Medulla oblongata (tissue), 1 donor: ENCODE results near the gene LMX1B.

Source experiments
- DNase-seq: peaks from one replicate; pipeline ENCODE4 v3.0.0-alpha.2; 2015; ENCODE audit errors: extremely low spot score

The LMX1B gene

DNA sequence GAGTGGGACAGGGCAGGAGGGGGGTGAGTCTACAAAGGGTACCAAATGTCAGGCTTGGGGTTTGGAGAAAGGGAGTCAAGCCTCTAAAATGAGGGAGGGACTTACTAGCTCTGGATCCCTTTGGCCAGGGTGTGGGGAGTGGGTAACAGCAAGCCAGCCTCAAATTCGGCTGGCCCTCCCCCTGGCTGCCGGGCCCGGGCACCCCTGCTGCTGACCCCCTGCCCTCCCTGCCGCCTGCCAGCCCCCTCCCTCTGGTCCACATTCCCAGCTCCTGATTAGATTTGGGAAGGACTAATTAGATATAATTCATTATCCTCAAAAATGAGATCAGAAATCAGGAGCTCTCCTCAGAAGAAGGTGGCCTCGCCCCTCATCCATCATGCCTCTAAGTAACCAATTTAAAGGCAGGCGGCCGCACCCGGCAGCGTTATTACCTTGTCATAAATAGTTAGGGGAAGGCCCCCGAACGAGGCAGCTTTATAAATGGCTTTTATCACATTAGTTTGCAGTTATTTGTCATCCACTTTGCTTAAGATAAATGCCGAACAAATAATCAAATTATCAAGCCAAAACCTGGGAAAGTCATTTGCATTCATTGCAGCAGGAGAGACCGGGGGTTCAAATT, 44.6 kb downstream of the LMX1B start:
- DNase-seq = no peak

DNA sequence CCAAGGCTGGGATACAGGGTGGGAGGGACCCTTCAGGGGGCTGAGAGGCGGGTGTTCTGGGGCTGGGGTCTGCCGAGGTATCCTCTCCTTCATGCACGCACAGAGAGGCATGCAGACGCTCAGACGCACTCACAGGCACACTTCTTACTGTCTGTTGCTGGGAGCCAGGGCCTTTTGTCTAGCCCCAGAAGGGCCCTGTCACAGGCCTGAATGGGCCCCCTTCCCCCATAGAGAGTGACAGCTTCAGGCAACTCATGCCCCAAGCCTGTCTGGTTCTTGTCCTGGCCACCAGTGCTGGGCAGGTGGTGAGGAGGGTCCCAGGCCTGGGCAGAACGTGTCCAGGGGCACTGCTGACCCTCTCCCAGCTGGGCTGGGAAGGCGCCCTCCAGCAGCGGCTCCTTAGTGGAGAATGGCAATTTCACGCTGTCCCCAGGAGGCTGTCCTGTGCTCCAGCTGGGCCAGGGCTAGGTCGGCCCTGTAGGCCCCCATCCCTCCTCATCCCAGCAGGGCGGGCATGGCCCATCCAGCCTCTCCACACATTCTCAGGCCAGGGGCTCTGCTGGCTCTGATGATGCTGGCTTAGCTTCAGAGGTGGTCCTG, 45.3 kb downstream of the LMX1B start:
- DNase-seq = no peak

DNA sequence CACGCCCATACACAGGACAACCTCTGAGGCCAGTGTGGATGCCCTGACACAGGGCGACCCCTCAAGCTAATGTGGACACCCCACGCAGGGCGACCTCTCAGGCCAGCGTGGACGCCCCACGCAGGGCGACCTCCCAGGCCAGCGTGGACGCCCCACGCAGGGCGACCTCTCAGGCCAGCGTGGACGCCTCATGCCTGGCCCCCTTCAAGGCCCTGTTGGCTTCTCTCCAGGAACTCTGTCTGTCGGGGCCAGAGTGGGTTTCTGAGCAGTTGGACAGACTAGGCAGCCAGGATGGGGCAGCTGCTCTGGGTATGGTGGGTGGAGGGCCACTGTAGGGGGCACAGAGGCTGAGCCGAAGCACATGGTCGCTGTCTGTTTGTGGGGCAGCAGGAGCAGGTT, 47.4 kb downstream of the LMX1B start:
- no peak for DNase-seq

DNA sequence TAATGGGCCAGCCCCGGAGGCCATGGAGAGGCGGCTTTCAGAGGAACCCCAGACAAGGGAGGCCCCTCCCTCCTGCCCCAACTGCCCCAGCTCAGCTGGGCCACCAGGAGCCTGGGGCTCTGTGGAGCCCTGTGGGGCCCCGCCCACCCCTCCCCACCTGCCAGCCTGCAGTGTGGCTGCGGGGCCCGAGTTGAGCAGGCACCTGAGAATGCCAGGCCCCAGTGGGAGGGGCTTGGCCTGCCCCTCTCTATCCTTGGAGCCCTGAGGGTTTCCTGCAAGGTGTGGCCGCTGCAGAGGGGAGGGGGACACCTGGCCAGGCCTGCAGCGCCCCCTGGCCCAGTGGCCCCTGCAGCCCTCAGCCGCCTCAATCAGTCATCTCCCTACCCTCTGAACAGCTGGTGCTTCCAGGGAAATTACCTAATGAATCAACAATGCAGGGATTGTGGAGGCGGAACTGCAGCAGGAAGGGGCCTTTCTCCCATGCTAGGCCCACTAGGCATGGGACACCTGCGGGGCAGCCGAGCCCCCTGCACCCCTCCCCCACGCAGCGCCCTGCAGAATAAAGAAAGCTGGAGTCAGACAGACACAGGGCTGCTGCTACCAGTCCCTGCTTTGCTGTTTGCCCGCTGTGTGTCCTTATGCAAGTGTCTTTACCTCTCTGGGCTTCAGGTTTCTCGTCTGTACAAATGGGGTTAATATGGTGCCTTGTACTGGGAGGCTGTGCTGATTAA, 48.0 kb downstream of the LMX1B start:
- DNase-seq = no peak

DNA sequence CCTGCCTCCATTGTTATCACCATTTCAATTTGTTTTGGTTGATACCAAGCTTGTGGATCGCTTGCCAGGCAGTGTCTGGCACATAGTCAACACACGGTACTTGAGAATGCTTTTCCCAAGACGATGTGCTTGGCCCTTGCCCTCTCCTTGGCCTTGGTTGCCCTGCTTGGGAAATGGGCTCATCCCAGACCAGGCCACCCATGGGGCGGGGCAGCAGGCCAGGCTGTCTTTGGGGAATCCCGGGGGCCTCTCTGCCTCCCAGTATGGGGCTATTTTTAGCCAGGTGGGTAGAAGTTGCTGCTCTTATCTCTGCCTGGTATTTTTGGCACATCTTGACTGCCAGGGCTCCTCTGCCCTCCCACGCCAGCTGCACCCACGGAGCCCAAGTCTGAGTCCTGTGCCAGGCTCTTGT, 49.9 kb downstream of the LMX1B start:
- DNase-seq = no peak

DNA sequence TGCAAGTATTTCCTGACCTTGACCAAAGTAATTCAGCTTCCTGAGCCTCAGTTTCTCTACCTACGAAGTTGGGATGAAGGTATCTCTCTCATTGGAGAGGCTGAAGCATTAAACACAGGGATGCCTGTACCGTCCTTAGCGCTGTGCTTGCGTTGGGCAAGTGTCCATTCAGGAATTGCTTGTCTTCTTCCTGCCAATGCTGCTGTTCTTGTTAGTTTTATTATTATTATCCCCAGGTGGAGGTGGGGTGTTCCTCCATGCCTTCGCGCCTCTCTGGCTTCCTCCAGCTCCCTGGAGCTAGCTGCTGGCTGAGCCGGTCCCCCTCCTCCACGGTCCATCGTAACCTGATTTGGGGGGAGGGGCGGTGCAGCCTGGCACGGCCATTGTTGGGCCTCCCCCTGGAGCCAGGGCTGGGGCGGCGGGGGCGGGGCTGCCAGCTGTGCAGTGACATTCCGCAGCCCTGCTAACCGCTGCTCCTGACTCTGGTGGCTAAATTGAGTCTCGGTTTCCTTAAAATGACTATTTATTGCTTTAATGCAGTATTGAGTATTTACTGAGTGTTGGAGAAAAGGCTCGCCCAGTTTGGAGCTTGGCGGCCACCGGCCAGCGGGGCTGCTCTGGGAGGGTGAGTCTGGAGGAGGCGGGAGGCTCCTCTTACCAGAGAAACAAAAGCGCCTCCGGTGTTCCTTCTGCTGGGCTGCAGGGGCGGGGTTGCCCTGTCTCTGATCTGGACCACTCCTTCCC, 51.3 kb downstream of the LMX1B start:
- DNase-seq = no peak

DNA sequence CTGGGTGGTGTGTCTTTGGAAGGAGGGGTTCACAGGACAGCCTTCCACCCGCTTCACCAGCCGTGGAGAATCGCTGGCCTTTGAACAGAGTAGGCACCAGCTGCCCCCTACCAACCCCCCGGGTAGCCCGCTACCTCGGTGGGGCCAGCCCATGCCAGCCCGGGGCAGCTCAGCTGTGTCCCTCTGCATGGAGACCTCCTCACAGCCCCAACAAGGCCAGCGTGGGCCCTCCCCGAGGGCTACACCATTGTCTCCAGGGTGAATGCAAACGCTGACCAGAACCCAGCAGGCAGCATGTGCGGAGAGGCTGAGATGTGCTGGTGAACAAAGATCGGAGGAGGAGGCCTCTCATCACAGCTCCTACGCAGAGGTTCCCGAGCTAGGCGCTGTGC, 51.9 kb downstream of the LMX1B start:
- no peak for DNase-seq

DNA sequence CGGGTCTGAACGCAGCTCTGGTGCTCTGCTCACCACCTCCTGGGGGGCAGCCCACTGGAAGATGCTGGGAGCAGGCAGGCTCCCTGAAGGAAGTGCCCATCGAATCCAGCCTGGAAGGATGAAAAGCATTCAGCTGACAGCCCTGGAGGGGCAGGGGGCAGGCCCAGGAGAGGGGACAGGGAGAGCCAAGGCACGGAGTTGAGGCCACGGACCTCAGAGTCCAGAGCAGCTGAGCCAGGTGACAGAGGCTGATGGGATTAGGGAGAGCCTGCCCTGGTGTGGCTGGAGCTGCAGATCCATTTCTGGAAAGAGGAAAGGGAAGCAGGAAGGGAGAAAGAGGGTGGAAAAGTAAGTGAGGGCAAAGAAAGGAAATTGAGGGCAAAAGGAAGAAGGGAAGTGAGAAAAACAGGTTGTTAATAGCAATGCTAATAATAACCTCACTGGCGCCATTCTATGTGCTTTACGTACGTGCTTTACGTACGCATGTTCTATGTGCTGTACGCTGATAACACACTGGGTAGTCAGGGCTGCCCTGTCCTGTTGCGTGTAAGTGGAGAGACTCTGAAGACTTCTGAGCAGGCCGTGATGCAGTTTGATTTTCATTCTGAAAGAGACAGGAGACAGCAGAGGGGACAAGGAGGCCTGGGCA, 52.6 kb downstream of the LMX1B start:
- DNase-seq = no peak

DNA sequence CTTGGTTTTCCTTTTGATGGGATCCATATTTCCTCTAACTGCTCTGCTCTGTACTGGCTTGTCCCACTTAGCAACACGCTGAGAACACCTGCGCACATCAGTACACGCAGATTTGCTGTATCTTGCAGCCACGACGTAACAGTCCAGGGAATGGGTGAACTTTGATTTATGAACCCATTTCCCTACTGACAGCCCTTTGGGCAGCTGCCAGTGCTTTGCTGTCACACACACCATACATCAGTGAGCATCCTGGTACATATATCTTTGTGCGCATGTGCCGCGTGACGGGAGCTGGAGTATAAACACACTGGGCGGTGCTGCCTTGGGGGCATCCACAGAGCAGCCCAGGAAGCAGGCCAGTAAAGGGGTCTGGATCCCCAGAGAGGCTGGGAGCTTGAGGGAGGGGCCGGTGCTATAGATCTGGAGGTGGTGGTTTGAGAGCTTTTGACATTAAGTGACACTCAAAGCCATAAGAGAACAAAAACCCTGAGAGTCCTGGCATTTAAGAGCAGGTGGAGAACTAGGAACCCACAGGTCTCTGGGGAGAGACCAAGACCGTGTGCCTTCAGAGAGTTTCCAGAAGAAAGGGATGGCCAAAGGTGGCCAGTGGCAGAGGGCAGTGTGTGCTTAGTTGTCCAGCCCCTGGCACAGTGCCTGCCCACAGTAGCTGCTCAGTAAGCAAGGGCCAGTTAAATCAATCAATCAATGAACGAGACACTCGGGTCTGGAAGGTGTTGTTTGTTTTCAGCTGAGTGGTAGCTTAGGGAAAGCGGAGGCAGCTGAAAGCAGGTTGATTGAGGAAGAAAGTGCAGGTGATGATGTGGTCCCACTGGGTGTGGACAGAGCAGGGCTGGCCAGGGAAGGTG, 53.7 kb downstream of the LMX1B start:
- no peak for DNase-seq

DNA sequence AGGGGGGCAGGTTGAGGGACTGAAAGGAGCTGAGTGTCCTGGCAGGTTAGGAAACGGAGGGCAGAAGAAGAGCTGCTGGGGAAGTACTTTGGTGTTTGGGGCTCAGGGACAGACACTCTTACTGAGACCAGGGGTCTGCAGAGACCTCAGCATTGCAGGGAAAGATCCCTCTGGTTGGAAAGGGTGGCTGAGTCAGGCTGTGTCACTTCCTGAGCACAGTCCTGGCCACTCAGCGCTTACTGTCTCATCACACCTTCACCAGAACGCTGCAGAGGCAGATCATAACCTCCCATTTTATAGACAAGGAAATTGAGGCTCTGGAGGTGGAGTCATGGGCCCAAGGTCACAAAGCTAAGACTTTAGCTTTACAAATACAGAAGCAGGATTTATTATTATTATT, 54.3 kb downstream of the LMX1B start:
- no peak for DNase-seq

DNA sequence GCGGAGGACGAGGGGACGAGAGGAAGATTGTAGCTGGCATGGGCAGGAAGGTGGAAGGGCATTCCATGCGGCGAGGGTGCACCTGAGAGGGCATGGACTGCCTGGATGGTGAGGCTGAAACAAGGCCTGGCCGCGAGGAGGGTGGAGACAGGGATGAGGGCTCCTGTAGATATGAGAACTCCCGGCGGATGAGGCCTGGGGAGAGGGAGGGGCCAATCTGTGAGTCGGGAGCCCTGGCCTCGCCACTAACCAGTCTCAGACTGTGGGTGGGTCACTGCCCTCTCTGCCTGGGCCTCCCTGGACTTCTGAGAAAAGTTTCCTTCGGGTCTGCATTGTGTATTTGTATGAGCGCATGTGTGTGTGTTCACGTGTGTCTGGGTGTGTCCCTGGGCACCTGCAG, 55.4 kb downstream of the LMX1B start:
- DNase-seq = no peak

DNA sequence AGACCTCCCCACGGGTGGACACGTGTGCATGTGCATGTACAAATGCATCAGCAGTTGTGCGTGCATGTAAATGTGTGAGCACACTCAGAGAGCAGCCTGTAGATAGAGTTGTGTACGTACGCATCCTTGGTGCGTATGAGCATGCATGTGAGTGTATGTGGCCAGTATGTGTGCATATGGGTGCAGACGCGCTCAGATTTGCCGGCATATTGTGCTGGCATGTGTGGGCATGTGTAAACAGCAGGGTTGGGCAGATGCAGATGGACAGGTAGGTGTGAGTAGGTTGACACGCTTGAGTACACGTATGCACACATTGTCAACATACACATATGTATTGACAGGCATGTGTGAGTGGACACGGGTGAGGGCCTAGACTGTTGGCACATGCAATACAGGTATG, 56.5 kb downstream of the LMX1B start:
- no peak for DNase-seq

DNA sequence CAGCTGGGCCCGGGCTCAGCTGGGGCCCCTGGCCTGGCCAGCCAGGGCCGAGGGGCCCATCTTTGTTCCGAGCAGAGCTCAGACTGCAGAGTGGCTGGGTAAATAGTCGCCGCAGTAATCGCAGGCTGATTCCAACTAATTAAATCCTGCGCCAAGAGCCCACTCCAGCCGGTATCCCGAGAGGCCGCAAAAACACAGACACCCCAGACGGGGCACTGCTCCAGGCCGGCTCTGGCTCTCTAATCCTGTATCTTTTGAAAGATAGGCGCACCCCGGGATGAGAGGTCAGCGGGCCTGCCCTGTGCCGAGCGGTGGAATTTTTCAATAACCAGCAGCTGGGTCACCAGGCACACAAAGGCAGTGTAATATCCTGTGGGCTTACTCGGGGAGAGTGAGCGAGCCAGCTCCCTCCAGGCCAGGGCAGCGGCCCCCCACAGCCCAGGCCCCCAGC, 57.7 kb downstream of the LMX1B start:
- no peak for DNase-seq

DNA sequence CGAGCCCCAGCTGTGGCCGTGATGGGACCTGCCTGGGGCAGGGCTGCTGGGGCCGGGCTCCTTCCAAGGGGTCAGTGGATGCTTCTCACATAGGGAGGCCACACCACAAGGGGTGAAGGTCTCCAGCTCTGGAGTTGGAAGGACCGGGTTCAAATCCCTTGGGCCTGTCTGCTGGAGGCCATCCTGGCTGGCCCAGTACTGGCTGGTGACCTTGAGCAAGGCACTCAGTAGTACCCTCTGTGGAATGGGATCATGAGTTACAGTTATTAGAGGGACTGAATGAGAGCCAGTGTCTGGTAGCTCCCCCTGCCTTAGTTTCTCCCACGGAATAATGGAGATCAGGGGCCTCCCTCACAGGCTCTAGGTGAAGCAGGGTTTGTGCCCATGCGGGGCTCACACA, 58.3 kb downstream of the LMX1B start:
- no peak for DNase-seq

DNA sequence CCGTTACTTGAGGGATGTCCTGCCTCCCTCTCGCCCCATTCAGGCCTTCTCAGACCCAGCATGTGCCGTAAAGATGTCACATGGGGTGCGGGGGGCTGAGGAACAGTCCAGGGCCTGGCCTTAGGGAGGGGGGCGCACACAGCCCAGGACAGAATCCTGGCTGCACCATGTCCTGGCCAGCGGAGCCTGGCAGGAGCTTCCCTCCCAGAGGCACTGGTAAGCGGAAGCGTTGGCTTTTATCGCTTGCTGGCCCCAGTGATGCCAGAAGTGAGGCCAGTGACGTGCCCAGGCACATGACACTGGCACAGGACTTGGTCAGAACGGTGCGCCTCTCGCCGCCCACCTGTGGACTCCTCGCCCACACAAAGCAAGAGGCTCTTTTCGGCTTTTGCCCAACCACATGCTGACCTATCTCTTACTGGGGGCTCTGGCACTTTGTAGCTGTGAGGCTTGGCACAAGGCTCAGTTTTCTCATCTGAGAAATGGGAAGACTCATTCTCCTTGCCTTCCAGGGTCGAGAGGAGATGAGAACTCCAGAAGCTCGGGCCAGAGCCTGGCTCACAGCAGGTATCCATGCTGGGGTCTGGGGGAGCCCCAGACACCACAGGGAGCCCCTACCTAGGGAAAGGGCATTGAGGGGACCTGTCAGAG, 59.0 kb downstream of the LMX1B start:
- no peak for DNase-seq

DNA sequence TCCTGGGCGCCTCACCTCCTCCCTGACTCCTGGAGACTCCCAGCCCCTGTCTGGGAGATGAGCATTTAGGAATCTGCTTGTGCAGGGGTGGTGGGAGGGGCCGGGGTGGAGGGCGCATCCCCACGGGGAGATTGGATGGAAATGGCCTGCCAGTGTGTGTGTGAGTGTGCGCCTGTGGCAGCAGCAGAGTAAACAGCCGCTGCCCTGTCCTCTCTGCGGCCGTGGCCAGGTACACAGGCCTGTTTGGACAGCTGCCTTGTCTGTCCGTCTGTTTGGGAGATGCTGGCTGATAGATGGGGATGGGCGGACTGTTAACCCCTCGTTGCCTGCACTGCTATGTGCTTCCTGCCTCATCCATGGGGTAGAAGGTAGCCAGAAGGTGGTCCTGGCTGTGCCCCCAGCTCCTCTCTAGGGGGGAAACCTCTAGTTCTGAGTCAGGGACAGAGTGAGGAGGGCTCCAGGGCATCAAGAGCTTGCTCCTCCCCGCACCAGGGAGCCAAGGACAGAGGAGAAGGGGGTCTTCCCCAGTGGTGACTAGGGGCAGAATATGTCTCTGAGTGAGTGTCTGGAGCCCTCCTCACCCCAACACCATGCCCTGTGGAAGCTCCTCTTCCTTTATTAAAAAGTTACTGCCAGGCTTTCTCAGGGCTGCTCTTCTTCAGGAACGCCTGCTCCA, 60.1 kb downstream of the LMX1B start:
- no peak for DNase-seq

DNA sequence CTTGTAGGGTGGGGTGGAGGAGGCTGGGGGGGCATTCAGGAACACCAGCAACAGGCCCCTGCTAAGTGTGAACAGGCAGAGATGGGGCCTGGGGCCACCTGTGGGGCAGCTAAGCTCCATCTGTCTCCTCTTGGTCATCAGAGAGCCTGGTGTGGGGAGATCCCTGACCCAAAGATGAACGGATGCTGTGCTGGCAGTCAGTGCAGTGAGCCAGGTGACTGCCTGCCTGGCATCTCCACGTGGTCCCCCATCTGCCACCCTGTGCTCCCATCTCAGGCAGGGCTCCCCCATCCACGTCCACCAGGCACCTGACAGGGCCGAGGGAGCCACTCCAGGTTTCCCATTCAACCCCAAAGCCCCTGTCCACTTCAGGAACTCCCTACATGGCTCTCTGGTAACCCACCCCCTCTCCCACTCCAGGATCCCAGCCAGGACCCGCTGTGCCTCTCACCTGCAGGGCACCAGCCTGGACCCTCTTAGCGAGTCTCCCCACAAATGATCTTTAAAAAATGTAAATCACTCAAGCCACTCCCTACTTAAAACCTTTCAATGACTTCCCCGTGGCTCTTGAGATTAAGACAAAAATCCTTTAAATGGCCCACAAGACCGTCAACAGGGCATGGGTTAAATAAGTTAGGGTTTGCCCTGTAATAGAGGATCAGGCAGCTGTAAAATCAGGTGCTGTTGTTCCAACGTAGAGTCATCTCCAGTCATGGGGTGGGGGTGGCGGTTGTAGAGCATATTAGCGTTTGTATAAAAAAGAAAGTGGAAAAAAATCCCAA, 60.8 kb downstream of the LMX1B start:
- DNase-seq = no peak

DNA sequence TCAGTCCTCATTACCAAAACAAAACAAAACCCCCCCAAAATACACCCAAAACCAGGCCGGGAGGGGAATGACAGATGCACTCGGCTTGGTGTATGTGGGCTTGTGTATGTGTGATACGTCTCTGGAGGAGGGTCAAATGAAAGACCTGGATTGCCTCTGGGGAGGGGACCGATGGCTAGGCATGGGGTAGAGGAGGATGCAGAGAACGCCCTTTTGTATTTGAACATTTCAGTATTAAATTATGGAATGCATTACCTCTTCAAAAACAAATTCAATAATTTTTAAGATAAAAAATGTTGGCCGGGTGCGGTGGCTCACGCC, 61.4 kb downstream of the LMX1B start:
- DNase-seq = no peak

DNA sequence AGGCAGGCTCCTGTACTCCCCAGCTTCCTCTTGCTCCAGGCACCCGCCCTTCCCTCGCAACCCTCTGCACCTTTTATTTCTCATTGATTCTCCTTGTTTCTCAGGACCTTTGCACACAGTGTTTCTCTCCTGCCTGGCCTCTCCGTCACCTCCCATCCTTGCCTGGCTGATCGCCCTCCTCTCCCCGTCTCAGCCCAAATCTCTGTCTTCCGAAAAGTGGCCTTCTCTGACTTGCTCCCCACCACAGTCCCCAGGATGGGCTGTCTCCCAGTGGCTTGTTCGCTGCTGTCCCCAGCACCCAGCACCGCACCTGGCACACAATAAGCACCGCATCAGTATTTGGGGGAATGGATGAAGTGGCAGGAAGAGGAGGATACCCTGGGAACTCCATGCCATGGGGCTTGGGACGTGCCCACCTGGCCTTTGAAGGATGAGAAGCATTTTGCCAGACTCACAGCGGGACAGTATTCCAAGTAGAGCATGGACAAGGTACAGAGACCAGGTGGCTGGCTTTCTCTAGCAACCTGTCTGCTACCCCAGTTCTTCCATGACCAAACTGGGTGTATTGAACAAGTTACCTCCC, 62.5 kb downstream of the LMX1B start:
- no peak for DNase-seq
